Nucleus accumbens (tissue), 56 donors: ENCODE measurements around the gene MAPK1IP1L.

Source experiments
- DNase-seq, 56 donors: peaks; one replicate each; lab custom pipeline; 2025; lab: John Stamatoyannopoulos, UW

The MAPK1IP1L gene

DNA sequence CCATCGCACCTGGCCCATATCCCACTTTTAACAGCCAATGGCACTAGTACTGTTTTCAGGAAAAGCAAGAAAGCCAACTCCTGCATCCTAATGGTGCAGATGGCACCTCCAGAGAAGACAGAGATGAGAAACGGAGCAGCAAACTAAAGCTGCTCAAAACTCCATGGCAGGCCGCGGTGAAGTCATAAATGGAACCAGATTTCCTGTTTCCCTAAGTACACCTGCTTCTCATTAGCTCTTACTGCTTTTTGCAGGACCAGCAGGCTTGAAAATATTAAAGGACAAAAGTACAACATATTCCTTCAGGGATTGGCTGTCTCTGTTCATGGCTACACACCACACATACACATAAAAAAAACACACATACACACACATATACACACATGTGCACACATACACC lies 40.9 kb downstream of the MAPK1IP1L start:
- DNase-seq, result no peak

DNA sequence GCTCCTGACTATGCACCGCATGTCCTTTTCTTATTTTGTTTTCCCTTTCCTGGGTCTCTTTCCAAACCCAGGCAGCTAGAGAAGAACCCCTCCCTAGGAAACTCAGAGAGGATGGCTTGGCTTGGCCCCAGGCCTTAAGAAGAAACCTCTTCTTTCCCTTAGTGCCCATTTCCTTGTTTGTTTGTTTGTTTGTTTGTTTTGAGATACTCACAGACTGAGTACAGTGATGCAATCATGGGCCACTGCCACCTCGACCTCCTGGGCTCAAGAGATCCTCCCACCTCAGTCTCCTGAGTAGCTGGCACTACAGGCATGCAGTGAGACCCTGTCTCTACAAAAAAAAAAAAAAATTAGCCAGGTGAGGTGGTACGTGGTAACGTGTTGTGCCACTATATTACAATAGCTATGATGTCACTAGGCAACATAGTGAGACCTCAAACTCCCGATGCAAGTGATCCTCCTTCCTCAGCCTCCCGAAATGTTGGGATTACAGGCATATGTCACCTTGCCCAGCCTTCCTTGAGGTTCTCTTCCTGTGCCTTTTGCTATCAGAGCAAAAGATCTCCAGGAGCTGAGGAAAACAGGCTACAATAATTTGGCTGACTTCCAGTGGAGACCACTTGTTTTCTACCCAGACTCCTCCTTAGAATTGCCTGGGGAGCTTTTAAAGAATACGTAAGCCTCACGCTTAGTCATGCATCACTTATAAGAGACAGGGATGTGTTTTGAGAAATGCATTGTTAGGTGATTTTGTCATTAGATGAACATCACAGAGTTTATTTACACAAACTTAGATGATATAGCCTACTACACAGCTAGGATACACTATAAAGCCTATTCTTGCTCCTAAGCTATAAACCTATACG lies 43.1 kb downstream of the MAPK1IP1L start:
- no peak for DNase-seq

DNA sequence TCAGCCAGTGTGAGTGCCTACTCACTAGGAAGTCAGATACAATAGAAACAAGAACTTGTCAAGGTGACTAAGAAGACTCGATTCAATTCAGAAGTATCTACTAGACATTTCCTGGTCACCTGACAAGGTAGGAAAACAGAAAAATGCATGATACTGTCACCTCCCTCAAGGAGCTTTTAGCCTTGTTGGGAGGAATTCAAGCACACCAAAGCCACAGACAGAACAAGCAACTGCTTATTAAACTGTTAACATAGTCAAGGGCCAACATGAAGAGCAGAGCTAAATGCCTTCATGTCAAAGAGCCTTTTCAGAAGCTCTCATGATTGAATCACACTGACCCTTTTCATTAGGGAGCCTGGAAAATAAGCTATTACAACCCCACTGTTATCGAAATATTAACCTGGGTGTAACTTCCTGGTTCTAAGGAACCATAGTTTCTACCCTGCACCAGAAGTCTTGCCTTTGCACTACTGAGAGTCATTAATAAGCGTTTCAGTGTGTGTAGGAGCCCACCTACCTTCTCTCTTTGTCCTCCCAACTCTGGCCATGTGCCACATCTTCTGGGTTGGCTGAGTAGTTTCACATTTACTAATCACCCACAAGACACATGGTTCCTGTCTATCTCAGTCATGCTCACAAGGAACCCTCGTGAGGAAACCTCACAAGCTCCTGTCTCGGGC lies 46.6 kb downstream of the MAPK1IP1L start:
- DNase-seq, result peak in 4 of 56 donors; percentile 3 to 18 (median 8)

DNA sequence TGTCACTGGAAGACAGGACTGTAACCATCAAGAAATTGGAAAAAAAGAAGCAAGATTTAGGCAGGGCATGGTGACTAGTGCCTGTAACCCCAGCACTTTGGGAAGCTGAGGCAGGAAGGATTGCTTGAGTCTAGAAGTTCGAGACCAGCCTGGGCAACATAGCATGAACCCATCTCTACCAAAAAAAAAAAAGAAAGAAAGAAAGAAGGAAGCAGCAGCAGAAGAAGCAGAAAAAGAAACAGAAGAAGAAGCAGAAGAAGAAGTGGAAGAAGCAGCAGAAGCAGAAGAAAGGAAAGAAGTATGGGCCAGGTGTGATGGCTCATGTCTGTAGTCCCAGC lies 47.1 kb downstream of the MAPK1IP1L start:
- no peak for DNase-seq

DNA sequence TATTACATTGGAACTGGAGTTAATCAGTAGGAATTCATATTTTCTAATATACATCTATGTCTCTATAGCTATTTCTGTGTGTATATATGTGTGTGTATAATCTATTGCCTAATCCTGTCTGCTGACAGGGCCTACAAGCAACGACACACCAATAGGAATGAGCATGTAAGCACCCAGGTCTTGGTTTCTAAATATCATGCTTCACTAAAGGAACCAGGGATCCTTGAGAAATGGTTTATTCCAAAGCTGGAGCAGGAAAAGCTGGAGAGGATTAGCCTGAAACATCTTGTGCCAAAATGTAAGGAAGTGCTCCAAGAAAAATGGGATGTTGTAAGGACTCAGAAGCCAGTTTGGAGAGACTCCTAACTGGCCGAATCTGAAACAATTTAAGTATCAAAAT lies 48.3 kb downstream of the MAPK1IP1L start:
- no peak for DNase-seq

DNA sequence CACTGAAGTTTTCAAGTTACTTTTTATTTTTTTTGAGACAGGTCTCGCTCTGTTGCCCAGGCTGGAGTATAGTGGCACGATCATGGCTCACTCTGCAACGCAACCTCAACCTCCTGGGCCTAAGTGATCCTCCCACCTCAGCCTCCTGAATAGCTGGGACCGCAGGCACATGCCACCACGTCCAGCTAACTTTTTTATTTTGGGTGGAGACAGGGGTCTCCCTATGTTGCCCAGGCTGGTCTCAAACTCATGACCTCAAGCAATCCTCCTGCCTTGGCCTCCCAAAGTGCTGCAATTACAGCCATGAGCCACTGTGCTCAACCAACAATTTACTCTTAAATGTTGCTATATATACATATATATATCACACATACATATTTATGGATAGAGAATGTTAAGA lies 50.3 kb downstream of the MAPK1IP1L start:
- no peak for DNase-seq

DNA sequence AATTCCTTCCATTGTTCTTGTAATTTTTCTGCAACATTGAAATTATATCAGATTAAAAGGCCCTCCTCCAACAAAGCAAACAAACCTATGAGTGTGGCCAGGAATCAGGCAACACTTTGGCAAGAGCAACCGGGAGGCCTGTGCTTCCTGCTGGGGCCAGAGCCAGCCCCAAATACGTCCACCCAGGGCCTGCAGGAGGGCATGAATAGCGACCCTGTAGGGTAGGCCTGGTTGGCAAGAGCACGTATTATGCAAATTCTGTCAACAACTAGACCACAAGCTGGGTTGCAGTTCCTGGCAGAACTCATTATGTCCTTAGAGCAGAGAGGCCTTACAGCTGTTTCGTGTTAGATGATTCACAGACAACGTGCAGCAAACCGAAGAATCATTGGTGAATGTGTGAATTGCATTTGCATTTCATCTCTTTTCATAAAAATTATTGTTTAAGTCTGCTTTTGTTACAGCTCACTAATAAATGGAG lies 50.7 kb downstream of the MAPK1IP1L start:
- peak in 49 of 56 donors; percentile 8 to 84 (median 50) for DNase-seq

DNA sequence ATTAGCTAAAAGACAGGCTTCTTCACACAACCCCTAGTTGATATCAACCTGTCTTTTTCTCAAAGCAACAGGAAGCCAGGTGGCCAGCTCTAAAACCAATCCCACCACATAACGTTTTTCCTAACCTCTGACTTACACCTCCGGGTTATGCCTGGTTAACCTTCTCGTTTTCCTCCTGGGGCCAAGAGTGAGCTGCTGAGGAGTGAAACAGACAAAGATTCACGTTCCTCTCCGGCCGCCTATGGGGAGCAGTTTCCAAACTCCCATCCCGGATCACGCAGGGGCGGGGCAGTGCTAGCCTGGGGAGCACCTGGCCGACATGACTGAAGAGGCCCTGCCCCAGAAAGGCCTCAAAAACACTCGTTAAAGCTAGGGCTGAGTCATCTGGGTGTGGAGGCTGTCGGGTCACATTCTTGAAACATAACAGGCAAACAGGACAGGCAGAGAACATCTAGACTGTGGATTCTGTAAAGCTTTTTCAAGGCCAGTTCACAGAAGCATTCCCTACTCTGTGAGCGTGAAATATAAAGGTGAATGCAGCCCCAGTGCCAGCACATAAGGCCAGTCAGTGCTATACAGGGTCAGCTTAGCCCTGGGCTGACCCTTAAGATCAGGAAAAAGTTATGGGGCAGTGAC lies 51.7 kb downstream of the MAPK1IP1L start:
- DNase-seq, result peak in 2 of 56 donors; percentile 4

DNA sequence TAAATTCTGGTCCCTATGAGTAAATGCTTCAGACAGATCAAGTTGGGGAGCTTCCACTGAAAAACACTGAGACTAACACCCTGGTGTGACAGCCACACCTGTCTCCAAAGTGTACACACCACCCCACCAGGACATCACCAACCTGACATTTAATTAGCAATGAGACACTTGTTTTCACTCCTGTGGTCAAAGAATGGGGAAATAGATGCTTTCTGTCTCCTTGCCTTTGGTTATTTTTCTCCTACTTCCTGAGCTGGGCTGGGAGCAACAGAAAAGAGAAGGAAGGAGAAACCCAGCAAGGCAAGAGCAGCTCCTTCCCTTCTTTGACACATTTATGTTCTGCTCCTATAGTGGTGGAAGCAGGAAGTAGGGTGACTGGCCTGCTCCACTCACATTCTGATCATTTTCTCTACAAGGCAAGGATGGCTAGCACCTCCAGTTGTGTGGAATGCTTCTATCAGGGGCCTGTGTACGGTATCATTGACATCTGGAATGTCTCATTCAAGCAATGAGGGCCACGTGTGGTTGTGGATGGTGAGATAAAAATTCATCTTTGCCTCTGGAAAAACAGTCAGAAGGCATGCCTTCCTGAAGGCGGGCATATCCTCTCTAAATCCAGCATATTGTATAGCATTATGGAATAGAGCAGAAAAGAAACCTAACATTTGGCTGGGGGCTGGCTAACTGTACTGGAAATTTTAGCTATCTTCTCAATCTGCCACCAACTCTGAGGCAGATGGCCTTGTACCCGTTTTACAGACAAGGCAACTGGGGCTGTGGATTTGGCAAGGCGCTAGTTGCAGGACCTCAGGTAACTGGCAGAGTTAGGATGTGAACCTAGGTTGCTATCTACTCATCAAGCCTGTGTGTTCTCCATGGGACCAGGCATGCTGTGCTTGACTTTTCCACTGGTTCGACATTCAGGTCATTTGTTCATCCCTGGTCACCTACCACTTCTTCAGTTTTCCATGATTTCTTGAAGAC lies 52.8 kb downstream of the MAPK1IP1L start:
- no peak for DNase-seq

DNA sequence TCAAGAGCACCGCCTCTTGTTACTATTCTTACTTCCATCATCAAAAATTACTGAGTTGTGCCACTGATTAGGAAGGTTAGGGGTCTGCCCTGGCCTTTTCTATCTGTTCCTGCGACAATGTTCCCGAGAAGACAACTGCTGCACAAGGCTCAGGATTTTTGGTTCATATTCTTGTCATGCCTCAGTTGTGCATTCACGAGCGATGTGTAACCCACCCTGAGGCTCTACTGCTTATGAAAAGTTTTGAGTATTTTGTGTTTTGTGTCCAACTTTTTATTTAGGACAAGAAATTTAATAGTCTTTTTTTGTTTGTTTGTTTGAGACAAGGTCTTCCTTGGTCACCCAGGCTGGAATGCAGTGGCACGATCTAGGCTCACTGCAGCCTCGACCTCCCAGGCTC lies 54.5 kb downstream of the MAPK1IP1L start:
- no peak for DNase-seq

DNA sequence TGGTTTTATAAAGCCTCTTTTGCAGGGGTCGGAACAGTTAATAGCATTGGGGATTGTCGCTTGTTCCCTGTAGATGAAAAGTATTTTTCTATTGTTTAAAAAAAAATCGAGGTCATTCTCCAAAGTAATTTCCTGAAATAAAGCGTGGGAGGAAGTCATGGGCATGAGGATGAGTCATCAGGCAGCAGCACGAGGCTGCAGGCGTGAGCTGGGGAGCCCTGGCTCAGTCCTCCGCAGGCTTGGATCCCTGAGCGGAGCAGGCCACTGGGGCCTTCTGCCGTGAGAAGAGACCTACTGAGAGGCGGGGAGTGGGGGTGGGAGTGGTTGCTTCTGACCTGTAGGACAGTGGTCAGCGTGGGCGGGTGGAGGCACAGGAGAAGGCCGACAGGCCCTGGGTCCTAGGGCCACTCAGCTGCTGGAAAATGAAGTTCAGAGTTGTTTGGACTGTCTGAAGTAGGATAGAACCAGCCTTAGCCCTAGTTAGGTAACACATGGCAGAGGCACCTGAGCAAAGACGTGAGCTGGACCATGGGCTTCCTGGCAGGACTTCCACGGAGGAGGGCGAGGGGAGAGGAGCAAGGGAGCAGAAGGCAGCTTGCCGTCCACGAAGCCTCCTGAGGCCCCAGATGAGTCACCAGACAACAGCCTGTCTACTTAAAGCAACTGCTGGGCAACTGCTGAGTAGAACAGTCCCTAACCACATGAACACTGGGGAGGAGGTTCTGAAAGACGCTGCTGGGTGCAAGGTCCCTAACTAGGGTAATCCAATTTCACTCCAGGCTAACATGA lies 56.5 kb downstream of the MAPK1IP1L start:
- DNase-seq, result peak in 13 of 56 donors; percentile 5 to 48 (median 15)

DNA sequence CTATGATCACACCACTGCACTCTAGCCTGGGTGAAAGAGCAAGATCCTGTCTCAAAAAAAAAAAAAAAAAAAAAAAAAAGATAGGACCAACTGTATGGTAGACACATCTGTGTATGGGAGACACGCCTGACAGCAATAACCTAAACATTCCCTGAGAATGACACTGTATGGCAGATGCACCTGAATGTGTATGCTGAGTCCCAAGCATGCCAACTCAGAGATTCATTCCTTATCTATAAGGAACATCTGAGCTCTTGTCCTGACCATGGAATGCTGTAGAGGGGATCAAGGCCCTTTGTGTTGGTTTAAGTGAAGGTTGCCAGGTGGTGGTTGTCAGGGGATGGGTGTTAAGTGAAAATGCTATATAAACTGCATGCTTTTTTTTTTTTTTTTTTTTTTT lies 58.4 kb downstream of the MAPK1IP1L start:
- no peak for DNase-seq

DNA sequence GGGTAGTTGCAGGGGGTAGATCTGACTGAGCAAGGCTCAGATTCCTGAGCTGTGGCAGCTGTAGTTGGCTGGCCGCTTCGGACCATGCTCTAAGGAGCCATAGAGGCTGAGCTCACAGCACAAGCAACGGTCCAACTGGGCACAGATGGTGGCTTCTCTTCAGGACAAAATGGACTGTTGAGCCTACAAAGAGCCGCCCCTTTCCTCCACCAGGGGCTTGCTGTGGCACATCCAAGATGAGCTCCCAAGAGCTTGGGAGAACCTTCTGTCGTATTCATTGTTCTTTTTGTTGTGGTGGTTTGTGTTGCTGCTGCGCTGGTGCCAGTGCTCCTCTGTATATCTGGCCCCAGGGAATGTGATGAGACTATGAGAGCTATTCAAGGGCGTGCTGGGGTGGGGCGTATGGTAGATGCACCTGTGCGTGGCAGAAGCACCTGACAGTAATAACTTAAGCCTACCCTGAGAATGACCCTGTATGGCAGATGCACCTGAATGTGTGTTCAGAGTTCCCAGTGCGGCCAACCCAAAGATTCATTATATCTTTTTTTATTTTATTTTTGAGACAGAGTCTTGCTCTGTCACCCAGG lies 59.8 kb downstream of the MAPK1IP1L start:
- DNase-seq, result peak in 1 of 56 donors; percentile 2

DNA sequence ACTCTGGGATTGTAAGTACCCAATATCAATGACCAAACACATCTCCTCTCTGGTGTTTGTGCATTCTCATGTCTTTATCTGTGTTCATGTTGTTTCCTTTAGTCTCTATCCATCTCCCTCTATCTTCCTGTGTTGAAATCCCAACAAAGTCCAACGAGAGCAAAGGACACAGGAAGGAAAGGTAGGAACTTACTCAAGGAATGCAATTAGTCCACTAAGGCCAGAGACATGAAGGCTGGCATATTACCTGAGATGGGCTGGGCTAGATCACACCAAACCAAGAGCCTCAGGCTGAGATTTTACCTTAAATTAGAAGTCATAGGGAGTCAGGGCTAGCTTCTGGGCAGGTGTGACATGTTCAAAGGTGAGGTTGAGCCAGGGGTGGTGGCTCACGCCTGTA lies 63.3 kb downstream of the MAPK1IP1L start:
- no peak for DNase-seq

DNA sequence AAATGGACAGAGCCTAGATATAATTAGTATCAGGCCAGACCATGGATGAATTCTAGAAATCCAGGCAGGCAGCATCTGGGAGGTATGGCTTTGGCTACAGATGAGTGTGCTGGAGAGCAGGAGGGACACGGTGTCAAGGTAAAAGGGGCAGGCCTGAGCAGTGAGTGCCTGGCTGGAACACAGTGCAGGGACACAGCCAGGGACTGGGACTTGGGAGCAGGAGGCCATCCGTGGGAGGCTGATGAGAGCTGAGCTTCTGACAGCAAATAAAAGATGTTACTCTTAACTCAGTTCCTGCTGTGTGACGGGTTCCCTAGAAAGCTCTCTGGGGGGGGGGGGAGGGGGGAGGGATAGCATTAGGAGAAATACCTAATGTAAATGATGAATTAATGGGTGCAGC lies 64.0 kb downstream of the MAPK1IP1L start:
- no peak for DNase-seq

DNA sequence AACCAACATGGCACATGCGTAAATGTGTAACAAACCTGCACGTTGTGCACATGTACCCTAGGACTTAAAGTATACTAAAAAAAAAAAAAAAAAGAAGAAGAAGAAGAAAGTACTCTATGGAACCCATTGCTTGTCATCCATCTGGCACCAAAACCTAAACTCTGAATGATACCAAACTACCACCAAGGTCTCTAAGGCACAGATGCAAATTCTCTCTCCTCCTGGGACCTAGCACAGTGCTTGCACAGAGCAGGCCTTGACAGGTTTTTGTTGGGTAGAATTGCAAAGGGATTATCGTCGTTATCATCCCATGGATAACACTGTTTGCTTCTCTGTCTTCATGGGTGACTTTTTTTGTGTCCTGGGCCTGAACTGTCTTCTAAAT lies 64.4 kb downstream of the MAPK1IP1L start:
- DNase-seq, result no peak

DNA sequence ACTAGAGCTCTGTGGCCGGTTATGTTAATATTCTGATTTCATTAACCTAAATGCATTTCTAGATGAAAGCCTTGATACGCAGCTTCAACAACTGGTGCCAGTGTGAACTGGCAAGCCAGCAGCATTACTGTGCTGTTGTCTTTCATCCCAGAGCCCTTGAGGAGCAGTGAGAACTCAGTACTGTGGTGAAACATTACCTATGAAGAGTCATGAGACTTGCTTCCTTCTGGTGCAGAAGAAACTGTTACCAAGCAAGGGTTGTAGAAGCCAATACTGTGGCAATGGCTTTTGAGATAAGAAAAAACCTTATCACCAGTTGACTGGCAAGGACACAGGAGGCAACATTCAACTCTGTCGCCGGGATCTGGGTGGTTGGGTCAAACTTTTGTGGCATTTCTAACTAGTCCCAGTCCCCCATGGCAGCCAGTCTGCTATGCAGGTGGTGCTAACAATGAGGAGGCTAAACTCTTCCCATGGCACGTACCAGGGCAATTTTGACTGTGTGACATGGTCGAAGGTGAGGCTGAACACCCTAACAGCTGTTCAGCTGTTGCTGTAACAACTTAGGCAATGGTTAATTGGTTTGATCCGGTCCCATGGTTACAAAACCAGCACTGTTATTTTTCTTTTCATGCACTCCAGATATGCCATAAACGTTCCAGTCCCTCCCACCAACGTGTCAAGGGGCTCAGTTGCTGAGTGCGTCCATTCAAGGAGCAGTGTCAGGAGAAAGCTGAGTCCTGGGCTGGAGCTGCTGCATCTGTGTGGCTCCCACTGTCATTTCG lies 65.0 kb downstream of the MAPK1IP1L start:
- DNase-seq, result no peak

DNA sequence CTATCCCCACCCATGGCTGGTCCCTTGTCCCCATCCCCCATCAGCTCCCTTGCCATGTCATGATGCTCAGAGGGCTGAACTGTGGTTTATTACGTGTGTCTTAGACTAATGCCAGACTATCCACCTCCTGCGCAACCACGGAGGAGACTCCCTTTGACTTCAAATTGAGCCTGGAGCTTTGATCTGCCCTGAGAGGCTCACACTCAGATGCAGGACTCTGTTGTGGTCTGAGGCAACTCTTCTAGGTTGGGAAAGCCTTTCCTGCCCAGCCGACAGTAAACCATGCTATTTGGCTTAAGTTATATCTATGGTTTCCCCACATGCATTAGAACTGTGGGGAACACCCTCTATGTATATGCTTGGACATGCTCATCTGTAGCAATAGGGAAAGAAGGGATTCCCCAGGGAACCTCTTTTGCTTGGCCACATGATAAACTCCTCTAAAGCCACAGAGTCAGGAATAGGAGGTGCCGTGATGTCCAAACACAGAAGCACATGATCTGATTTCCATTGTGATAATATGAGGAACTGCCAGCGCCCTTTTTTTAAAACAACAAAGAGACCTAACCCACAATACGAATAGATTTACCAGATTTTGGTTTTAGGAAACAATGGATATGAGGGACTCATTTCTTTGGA lies 66.5 kb downstream of the MAPK1IP1L start:
- no peak for DNase-seq
